NCI-H748 (cell line): Measurements from ENCODE around the gene BRI3.
"Not testable (repeated sequence)": the region's sequence is repeated elsewhere in the genome, so short reads cannot be mapped to it uniquely, and the experiment has no call there.

Experiments used
- DNase-seq: peaks from one replicate; lab custom pipeline; 2025; ENCODE audit not compliant: unreplicated experiment; lab: John Stamatoyannopoulos, UW

Gene BRI3

DNA sequence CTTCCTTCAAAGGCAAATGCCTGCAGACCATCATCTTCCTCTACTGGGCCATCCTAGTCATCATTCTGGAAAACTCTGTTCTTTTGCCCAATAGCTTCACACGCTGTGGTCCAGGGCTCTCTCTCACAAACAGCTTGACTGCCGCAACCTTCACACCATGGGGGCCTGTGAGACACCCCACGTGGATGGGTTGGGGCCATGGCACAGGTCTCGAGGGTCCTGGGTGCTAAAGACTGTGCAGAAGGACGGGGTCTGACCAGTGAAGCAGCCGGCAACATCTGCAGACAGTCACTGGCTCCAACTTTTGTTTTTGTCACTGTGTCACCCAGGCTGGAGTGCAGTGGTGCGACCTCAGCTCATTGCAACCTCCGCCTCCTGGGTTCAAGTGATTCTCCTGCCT, 28.1 kb downstream of the BRI3 start:
- no peak for DNase-seq

DNA sequence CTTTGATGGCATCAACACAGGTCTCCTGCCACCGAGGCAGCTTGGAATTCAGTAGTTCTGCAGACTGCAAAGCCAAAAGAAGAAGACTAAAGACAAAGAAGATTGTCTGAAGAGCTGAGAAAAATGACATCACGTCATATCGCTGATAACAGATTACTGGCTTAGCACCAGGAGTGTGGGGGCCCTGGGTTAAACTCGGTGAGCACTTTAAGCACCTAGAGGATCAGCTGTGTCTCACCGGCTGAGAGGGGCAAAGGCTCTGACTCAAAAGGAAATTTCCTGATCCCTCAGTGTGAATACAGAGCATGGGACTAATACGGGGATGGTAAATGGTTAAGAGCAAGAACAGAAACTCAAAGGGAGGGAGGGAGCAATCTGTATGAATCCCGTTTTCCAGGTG, 30.7 kb downstream of the BRI3 start:
- no peak for DNase-seq

DNA sequence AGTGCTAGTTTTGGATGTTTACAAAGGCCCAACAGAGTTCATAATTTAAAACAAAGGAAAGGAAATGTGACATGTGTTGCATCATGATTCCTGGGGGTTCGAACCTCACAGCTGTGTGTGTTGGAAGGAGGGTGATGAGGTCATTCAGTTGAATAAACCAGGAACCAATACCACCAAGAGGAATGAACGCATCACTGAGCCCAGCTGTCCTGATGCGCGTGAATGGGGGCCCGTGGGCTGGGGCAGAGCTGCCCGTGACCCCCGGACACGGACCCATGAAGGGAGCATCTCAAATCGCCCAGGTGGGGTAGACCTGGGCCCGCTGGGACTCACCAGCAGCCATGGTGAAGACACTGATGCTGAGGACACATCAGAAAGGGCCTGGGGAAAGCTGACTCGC, 33.0 kb downstream of the BRI3 start:
- DNase-seq, result no peak

DNA sequence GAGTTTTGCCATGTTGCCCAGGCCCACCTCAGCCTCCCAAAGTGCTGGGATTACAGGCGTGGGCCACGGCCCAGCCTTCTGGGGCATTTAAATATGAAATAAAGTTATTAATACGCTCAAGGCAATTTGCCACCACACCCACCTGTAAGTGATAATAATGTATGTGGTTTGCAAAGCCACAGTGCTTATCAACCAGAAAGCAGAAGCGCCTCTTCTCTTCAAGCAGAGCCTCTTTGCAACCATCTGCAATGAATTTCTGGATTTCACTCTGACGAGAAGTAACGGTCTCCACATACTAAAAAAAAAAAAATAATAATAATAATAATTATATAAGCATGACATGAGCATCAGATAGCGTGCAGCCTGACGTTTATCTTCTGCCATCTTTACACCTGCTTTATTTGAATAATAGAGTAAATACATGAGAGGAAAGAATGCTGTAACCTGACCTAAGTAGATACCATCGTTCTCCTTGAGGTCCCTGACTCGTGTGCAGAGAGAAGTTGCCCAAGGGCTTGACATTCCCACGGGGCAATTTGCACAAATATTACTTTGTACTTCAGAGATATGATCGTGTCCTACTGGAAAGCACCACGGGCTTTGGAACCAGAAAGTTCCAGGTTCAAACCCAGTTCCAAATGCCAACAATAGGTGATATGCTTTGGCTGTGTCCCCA, 34.0 kb downstream of the BRI3 start:
- DNase-seq, result no peak

DNA sequence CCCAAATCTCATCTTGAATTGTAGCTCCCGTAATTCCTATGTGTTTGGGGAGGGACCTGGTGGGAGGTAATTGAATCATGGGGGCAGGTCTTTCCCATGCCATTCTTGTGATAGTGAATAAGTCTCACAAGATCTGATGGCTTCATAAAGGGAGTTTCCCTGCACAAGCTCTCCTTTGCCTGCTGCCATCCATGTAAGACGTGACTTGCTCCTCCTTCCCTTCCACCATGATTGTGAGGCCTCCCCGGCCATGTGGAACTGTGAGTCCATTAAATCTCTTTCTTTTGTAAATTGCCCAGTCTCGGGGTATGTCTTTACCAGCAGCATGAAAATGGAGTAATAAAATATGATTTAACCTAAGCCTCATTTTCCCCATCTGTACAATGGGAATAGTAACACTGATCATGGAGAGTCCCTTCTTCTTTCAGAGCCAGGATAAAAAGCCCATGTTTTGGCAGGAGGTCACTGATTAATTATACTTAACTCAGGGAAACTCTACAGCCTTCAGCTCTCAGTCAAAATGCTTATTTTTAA, 34.6 kb downstream of the BRI3 start:
- not testable (repeated sequence) for DNase-seq

DNA sequence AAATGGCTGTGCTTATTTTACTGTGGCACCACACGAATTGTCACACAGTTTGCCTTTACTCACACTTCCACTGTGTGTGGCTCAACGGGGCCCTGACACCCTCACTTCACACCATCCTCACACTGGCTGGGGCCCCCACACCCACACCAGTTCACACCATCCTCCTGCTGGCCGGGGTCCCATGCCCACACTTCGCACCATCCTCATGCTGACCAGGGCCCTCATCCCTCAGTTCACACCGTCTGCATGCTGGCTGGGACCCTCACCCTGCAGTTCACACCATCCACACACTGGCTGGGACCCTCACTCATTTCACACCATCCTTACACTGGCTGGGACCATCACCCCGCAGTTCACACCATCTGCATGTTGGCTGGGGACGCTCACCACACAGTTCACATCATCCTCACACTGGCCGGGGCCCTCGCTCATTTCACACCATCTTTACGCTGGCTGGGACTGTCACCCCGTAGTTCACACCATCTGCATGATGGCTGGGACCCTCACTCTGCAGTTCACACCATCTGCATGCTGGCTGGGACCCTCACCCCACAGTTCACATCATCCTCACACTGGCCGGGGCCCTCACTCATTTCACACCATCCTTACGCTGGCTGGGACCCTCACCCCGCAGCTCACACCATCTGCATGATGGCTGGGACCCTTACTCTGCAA, 36.0 kb downstream of the BRI3 start:
- no peak for DNase-seq

DNA sequence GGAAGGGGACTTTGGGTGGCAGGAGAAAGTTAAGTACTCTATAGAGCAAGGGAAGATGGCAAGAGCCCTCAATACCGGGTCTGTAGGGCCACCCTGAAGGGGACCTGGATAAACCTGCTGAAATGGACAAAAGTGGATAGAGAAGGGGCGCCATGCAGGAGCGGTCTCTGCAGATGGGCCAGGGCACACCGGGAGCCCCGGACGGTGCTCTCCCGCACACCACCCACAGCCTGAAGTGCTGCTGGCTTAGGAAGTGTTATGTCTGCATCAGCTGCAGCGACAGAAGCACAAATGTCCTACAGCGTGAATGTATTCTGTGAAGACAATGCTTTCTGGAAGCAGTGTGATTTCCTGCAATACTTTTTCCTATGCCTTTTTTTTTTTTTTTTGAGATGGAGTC, 37.7 kb downstream of the BRI3 start:
- DNase-seq, result no peak

DNA sequence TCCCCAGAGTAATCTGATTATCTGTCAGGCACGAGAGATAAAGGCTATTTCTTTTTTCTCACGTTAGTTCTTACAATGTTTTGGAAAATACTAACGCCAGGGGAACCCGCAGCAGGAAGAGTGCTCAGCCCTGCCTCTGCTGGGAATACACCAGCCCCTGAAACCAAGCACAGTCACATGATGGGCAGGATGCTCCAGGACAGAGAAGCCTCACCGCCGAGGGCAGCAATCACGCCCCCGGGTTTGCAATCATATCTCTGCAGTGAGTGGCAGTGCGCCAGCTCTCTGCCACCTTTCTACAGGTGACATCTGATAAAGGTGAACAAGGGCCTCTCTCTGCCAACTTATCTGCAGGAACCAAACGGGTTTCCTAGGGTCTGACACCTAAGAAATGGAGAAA, 39.8 kb downstream of the BRI3 start:
- DNase-seq, result no peak

DNA sequence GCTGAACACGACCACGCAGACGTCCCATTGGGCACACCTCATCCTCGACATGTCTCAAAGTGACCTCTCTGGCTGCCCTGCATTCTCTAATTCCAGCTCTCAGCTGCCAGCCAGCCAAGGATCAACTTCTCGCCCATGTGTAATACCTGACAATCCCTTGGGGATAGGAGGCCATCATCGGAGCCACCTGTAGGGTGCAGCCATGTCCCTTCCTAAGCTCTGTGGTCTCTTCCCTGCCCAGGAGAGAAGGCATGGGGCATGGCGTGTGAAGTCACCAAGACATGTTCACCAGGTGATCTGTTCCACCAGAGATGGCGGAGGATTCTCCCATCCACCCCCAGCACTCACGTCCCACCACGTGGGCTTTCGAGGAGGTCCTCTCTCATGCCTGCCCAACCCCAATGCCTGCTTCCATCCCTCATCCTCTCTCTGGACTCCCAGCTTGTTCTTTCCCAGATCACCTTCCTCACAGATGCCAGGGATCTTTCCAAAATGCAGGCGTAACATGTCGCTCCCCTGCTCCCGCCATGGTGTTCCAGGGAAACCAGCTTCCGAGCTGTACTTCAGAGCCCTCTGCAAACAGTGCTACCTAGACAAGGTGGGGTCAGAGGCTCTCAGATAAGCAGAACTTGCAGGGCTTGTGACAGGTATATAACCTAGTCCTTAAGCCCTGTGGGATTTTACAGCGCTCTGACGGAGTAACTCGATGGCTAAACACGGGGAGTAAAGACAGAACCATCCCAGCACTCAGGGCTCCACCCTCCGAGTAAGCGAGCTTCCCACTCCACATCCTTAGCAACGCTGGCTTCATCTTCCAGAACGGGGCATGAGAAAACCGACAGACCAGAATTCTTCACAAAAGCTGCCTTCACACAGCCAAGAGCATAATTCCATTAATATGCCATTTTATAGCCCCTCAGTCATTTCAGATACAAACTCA, 41.1 kb downstream of the BRI3 start:
- no peak for DNase-seq

DNA sequence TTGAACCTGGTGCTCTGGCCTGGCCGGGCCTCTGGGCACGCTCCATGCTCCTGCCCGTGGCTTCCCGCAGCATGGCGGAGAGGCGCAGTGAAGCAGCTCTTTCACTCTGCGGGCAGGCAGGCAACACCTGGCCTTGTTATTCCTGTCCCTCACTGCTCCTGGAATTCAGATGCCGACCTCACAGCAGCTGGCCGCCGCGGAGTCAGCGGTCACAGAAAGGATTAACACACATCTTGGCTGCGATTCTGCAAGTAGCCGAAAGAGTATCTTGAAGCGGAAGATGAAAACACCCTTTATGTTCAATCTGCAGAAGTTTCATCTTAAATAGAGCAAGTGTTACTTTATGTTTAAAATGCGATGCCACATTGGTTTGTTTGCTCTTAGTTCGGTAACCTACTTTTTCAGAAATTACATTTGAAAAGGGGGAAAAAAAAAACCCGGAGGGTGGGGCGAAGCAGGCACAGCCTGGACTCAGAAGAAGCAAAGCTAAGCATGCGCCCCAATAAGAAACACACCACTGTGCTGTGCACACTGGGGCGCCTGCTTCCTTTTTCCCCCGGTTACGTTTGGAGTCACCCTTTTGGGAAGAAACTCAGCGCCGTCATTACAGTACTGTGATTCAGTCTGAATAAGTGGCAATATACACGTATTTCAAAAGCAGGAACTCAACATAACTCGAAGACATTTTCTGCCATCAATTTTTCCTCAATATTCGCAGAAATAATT, 42.3 kb downstream of the BRI3 start:
- DNase-seq, result no peak

DNA sequence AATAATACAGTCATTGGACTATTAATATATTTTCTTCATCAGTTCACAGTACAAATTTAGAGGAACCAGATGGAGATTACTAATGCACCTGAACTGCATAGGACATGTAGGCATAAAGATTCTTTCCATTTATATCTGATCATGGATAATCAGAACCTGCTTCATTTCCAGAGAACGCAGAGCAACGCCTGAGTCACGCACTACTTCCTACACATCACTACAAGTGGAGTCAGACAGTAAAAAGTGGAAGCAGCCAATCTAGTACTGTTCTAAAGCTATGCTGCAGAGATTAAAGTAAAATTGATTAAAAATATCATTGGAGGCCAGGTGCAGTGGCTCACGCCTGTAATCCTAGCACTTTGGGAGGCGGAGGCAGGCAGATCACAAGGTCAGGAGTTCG, 43.3 kb downstream of the BRI3 start:
- no peak for DNase-seq

DNA sequence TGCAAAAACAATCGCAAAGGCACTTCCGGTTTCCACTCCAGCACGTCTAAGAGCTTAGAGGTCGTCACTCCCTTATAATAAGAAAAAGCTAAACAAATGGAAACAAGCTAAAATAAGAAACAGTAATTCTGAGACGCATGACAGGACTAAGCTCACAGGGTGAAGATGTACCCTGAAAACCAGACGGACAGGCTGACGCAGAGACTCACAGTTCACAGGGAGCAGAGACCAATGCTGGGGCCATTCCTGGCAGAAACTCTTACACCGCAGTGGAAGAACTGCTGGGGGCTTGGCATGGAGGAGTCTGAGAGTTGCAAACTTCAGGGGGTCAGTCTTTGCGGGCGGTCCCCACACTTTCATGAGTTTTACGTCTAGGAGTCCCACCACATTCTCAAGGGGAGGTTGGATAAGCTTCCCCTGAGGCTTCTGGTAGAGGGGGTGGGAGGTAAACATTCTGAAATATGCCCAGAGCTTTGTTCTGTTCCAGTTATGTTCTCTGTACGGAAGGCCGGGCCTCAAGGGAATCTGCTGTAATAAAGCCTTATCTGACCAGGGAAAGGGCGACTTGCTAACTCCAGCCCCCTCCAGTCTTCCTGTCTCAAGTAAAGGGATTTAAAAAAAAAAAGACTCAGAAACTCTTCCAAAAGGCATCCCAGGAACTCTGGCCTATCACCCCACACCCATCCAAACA, 47.8 kb downstream of the BRI3 start:
- DNase-seq, result no peak

DNA sequence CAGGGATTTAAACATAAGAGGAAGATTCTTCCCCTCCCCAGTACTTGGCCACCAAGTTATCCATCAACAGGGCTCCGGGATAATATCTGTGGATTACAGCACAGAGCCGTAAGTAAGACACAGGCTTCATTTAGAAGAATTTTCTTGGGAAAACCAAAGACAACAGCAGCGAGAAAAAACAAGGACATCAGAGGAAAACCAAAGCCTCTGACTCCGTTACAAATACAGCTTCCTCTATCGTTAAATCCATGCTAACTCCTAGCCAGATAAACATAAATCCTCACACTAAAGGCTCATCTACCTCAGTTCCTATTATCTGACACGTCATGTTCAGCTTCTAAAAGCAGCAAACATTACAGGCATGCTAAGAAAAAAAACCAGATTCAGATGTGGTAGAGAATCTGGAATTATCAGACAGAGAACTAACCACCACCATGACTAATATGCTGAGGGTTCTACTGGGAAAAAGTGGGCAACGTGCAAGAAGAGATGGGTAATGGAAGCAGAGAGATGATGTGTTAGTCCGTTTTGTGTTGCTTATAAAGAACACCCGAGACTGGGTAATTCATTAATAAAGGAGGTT, 48.4 kb downstream of the BRI3 start:
- DNase-seq, result no peak

DNA sequence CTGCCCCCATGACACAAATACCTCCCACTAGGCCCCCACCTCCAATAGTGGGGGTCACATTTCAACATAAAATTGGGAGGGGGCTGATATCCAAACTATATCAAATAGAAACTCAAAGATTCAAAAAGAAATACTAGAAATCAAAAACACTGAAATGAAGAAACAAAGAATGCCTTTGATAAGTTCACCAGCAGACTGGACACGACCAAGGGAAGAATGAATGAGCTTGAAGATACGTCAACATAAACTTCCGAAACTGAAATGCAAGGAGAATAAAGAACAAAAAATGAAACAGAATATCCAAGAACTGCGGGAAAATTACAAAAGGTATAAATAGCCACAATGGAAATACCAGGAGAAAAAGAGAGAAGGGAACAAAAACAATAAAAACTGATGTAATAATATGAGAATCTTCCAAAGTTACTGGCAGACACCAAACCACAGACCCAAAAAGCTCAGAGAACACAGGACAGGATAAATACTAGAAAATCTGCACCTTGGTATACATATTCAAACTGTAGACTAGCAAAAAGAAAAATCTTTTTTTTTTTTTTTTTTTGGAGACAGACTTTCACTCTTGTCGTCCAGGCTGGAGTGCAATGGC, 49.5 kb downstream of the BRI3 start:
- DNase-seq, result no peak

DNA sequence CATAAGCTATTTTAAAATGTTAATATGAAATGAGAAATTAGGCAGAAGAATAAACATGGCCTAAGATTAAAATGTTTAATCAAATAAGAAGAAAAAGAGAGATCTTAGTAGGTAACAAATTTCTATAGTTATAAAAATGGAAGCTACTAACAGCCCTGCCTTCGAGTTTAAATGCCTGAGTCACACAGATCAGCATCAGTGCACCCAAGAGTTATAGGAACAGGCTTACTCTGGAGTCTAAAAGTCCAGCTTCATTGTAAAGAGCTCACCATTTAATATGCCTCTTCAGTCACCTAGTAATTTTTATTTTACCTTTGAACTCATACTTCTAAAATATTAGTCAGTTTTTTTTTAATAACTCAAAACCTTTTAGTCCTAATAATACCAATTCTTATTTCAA, 52.6 kb downstream of the BRI3 start:
- no peak for DNase-seq

DNA sequence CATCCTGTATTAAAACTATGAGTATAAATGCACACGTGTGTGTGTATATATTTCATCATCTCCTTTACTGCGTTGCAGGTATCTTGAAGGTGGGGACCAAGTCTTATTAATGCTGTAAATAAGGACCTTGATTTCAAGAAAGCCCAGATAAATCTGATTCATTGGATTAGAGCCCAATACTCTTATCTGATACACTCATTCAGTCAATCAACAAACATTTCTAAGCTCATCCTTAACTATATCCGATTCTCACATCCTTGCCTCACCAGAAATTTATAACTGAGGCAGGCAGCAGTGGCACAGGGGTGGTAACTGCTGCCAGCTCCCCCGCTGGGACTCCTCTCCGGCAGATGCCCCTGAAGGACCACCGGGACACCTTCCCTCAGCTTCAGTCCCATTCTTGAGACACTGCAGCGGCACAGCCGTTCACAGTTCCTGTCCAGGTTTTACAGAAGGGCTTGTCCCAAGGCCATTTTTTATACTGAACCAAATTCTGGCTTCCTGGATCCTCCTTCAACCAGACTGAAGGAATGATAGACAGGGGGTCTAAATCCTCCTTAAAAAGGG, 54.0 kb downstream of the BRI3 start:
- DNase-seq, result no peak

DNA sequence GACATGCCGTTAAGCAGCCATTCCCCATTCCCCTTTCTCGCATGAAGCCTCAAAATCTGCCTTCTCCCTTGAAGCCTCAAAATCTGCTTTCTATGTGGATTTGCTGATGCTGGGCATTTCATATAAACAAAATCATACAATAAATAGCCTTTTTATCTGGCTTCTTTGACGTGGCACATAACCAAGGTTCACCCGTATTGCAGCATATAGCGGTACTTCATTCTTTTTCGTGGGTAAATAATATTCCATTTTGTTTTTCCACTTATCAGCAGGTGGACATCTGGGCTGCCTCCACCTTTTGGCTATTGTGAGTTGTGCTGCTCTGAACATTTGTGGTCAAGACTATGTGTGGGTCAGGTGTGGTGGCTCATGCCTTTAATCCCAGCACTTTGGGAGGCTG, 57.0 kb downstream of the BRI3 start:
- DNase-seq, result no peak

DNA sequence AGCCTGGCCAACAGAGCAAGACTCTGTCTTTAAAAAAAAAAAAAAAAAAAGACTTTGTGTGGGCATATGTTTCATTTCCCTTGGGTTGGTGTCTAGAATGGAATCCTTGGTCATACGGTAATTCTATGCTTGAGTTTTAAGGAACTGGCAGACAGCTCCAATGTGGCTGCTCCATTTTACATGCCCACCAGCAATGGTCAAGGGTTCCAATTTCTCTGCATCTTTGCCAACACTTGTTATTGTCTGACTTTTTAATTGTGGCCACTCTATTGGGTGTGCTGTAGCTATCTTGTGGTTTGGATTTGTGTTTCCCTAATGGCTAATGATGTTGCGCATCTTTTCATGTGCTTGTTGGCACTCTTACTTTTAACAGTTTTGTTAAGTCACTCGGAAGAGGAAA, 57.6 kb downstream of the BRI3 start:
- DNase-seq, result no peak

DNA sequence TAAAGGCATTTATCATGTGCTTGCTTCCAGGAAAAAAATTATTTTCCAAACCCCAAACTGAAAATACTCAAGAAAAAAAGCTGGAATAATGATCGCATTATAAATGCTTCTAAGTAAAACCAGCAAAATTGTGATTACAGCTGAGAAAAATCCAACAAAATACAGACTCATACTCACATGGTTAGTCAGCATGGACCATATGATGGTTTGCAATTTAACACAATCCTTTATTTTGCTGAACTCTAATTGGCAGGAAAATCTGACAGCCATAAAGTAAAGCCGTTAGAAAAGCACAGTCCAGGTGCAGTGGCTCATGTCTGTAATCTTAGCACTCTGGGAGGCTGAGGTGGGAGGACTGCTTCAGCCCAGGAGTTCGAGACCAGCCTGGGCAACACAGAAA, 59.6 kb downstream of the BRI3 start:
- no peak for DNase-seq
